Bronchial epithelial cell (primary cell): ENCODE measurements around the gene VPS4A. TPM values are rescaled to one million over a fixed set of nuclear protein-coding genes. Genes with fewer than 3 reads are reported as not detected.

Experiments
- DNase-seq: peaks from one replicate; pipeline ENCODE4 v3.0.0-alpha.2; 2010; ENCODE audit warnings: low read depth
- FAIRE-seq: peaks from 2 replicates; lab custom pipeline; 2011; peaks lifted over from hg19 to GRCh38; lab: Jason Lieb, UNC
- H3K27me3 ChIP-seq: 2 replicates; pipeline ENCODE4 v1.5.1; 2011; ENCODE audit warnings: low read length; ENCODE audit not compliant: control insufficient read depth, insufficient read depth
- H3K36me3 ChIP-seq: 2 replicates; pipeline ENCODE4 v1.5.1; 2011; ENCODE audit warnings: low read length; ENCODE audit not compliant: control insufficient read depth, insufficient read depth
- H3K4me3 ChIP-seq: 2 replicates; pipeline ENCODE4 v1.5.1; 2011; ENCODE audit warnings: mild to moderate bottlenecking, low read depth, low read length, control low read depth
- CTCF ChIP-seq: IDR thresholded peaks from 2 replicates; pipeline ENCODE4 v1.5.1; 2011; ENCODE audit warnings: mild to moderate bottlenecking, moderate library complexity, low read length, control low read depth, inconsistent platforms; ENCODE audit not compliant: insufficient read depth, severe bottlenecking
- total RNA-seq: library from RNA; depleted of rRNA; stranded (reverse); fragments of >200 nt; gene quantifications from 2 replicates; pipeline ENCODE4 v1.2.1, GENCODE V29; 2014

Gene VPS4A
- total RNA-seq: 41.9 and 45.6 TPM in 2 replicates

- TF ChIP-seq CTCF: peak; percentile 89
- H3K4me3 ChIP-seq: peak within 1 kb of the TSS; percentile 58
- FAIRE-seq (no peak), DNase-seq (peak; percentile 86)
- H3K27me3 ChIP-seq: no peaks in the 10 kb centered on the region
- H3K36me3 ChIP-seq: peaks cover 10% of the 10 kb centered on the region
Measured at GRCh38 chr16:69310653-69311532, at the start of gene VPS4A. Gene VPS4A, plus strand, starts transcription at chr16:69311350. Its CDS starts 162 bp downstream, at chr16:69311512.

- DNase-seq (no peak), FAIRE-seq (no peak)
- Histone ChIP-seq H3K27me3 (no peaks in the 10 kb centered on the region), H3K36me3 (peaks cover 5% of the 10 kb centered on the region), H3K4me3 (no peak overlapping the region)
- no peak for TF ChIP-seq CTCF
Measured at GRCh38 chr16:69266334-69267063, 44.7 kb upstream of the VPS4A start.

GRCh38 chr16:69267633-69268032 lies 43.5 kb upstream of the VPS4A start:
- no peak for TF ChIP-seq CTCF
- FAIRE-seq (no peak), DNase-seq (no peak)
- no peak overlapping the region for H3K4me3 ChIP-seq
- peaks cover 5% of the 10 kb centered on the region for H3K36me3 ChIP-seq
- H3K27me3 ChIP-seq: no peaks in the 10 kb centered on the region

GRCh38 chr16:69270395-69270794 lies 40.8 kb upstream of the VPS4A start:
- Histone ChIP-seq H3K4me3 (no peak overlapping the region), H3K27me3 (no peaks in the 10 kb centered on the region), H3K36me3 (peaks cover 2% of the 10 kb centered on the region)
- FAIRE-seq (no peak), DNase-seq (no peak)
- no peak for TF ChIP-seq CTCF

GRCh38 chr16:69270831-69271230 lies 40.3 kb upstream of the VPS4A start:
- no peak for TF ChIP-seq CTCF
- FAIRE-seq (no peak), DNase-seq (no peak)
- no peak overlapping the region for H3K4me3 ChIP-seq
- H3K27me3 ChIP-seq: no peaks in the 10 kb centered on the region
- peaks cover 2% of the 10 kb centered on the region for H3K36me3 ChIP-seq
